HG02885 (cell line): Measurements from ENCODE around the gene ZC3H18.
"Not testable (repeated sequence)": the region's sequence is repeated elsewhere in the genome, so short reads cannot be mapped to it uniquely, and the experiment has no call there.

ENCODE experiments used
- ATAC-seq: cut with Tn5 transposase; IDR thresholded peaks from one replicate; pipeline ENCODE4 v1.9.1; 2021; ENCODE audit warnings: mild to moderate bottlenecking; ENCODE audit not compliant: unreplicated experiment, poor library complexity

The ZC3H18 gene

DNA sequence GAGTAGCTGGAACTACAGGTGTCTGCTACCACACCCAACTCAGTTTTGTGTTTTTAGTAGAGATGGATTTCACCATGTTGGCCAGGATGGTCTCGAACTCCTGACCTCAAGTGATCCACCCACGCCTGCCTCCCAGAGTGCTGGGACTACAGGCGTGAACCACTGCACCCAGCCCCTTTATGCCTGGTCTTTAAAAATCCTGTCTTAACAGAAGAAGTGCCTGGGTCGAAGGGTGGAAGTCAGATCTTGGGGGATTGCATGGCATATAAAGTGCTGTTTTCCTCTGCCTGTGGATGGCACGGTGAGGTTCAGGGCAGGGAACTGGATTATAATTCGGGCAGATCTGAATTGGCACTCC, 30.3 kb downstream of the ZC3H18 start:
- ATAC-seq = no peak

DNA sequence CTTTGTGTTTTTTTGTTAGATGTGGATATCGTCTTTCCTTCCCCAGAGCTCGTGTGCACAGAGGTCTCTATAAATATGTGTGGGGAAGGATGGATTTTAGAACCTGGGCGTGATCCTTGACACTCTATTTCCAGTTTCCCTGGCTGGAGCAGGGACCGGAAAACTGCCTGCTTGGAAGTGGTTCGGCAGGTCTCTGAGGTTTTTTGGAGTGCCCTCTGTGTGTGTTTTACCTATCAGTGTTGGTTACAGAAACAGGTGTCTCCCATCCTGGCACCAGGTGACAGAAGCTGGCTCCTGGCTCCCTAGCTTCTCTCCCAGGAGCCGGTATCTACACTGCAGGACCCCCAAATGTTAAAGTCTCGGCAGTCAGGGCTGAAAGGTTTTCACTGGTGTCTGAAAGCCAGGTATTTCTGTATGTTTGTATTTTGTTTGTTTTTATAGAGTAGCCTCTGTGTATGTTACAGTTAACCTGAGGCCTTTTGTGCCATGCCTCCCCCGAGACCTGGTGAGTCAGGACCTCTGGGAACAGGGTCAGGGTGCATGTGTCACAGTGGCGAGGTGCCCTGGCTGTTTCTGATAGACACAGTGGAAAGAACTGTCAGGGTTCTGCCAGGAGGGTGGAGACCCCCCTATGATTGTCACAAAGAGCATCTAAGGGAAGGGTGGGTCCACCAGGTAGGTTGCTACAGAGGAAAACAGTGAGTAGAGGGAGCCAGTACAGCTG, 31.3 kb downstream of the ZC3H18 start:
- no peak for ATAC-seq

DNA sequence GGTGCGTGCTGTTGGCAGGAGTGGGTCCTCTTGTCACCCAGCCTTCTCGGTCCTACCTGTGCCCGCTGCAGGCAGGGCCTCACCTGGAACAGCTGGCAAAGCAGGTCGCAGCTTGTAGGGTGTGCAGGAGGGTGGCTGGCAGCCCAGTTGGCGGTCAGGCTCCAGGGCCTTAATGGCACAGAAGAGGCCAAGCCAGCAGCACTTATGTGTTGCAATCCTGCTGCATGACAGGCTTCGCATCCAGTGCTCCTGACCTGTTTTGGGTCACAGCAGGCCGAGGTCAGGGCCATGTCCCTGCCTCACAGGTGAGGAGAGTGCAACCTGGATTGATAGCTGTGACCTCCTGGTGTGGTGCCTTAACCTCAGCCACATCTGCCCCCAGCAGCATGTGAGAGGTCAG, 31.9 kb downstream of the ZC3H18 start:
- no peak for ATAC-seq

DNA sequence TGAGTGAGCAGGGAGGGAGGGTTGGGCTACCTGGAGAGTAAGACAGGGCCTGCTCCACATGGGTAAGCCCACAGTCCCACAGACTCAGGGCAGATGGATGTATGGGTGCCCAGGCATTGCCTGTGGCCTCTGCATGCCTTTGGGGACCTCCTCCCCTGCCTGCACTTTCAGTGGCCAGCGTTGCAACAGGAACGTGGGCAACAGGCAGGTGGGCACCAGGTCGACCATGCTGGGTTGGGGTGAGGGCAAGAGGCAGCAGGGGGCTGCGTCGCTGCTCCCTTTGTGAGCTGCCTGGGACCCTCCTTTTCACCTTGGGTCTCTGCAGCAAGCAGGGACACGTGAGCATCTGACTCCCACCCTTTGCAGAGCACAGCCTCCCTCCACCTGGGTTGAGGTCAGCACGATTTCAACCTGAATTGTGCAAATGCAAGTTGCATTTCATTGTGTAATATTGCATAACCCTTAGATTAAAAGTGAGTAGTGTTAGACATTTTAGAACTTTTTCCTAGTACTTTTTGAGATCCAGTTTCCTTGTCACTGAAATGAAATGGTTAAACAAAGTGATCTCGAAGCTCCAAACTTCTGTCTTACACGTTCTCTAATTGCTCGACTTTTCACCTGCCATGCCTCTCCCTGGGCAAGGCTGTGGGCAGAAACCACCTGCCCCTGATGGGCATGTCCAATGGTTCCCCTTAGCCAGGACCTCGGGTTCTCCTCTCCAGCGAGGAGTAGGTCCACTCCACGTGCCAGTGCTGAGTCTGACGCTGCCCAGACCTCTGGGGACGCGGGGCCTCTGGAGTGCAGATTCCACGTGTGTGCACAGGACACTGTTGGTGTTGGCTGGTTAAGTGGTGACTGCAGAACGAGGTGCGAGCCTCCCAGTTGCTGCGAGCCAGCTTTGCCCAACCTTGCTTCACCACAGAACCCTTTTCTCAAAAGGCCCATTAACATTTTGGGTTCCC, 35.3 kb downstream of the ZC3H18 start:
- no peak for ATAC-seq

DNA sequence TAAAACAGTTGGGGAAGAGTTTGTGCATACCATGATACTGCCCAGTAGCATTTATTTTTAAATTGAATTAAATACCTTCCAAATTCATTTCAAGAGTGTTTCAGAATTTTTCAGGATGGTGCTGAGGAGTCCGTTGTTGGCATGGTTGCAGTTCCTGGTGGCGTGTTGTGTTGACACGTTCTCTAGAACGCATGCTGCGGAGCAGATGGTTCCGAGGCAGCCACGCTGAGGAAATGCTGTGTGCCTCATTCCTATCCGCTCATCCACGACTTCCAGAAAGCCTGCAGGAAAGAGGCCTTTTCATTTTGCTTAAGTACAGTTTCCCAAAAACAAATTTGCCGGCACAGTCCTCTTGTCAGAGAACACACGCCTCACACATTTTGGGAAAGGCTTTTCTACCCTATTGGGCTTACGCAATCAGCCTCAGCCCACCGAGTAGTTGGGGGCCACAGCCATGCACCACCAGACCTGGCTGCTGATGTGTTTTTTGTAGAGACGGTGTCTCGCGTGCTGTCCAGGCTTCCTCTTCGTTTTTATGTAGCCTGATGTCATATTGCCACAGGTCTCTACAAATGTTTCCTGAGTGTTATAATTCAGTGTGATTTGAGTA, 36.0 kb downstream of the ZC3H18 start:
- ATAC-seq = no peak

DNA sequence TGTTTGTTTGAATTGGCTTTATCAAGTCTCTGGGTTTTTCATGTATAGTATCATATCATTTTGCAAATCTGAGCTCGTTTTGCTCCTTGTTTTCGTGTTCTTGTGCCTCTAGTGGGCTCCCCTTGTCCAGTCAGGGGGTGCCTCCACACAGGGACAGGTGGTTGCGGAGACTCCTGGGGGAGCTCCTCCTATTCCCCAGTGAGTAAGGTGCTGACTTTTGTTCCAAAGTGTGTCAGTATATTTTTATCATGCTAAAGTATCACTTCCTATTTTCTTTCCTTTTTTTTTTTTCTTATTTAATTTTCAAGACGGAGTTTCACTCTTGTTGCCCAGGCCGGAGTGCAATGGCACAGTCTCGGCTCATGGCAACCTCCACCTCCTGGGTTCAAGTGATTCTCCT, 37.9 kb downstream of the ZC3H18 start:
- ATAC-seq = no peak

DNA sequence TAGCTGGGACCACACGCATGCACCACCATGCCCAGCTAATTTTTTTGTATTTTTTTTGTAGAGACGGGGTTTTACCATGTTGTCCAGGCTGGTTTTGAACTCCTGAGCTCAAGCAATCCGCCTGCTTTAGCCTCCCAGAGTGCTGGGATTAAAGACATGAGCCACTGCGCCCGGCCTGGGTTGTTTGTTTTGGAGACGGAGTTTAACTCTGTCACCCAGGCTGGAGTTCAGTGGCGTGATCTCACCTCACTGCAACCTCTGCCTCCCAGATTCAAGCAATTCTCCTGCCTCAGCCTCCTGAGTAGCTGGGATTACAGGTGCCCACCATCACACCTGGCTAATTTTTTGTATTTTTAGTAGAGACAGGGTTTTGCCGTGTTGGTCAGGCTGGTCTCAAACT, 39.2 kb downstream of the ZC3H18 start:
- ATAC-seq = not testable (repeated sequence)

DNA sequence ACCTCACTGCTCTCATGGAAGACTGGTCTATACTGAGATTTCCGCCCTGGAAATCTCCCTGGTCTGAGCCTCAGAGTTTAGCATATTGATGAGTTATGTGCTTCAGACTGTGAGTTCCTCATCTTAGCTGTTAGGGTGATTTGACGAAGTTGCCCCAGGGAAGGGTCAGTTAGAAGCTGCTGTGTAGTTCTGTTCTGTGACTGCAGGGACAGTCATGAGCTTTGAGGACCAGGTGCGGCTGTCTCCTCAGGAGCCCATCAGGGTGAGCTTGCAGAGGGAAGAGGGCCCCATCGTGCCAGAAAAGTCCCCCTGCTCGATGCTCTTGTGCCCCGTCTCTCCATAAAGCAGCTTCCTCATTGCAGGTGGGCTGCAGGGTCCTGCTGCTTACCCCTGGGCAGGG, 39.9 kb downstream of the ZC3H18 start:
- no peak for ATAC-seq

DNA sequence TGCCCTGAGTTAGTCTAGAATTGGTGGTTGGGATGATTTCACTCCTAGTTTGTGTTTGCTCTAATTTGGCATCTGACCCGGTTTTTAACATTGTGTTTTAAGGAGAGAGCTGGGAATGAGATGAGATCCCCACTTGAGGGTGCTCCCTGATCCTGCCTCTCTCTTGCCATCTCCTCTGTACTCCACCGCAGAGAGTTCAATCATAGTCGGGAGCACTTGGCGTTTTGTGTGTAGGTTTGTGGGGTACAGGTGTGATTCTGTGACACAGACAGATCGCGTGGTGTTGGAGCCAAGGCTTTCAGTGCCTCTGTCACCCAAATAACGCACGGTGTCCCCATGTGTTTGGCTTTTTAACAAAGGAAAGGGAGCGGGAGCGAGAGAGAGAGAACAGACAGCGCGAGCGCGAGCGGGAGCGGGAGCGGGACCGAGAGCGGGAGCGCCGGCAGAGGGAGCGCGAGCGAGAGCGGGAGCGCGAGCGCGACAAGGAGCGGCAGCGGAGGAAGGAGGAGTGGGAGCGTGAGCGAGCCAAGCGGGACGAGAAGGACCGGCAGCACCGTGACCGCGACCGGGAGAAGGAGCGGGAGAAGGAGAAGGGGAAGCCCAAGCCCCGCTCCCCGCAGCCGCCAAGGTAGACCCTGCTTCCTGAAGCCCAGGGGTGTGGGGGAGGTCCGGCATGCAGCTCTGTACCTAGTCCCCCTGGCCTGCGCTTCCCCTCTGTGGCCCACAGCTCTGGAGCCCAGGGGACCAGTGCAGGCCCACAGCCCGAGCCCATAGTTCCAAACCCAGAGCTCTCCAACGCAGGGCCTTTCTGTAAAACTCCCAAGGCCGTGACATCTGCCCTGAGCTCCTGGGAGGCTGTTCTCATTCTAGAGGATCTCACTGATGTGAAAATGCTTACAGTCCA, 41.0 kb downstream of the ZC3H18 start:
- ATAC-seq = no peak

DNA sequence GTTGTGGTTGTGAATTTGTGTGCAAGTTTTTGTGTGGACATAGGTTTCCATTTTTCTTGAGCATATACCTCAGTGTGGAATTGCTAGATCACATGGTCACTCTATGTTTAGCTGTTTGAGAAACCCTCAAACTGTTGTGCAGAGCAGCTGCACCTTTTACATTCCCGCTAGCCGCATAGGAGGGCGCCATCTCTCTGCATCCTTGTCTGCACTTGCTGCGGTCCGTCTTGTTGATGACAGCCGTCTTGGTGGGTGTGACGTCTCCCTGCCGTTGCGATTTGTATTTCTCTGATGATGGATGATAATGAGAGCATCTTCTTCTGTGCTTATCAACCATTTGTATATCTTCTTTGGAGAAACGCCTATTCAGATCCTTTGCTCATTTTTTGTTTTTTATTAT, 43.1 kb downstream of the ZC3H18 start:
- no peak for ATAC-seq

DNA sequence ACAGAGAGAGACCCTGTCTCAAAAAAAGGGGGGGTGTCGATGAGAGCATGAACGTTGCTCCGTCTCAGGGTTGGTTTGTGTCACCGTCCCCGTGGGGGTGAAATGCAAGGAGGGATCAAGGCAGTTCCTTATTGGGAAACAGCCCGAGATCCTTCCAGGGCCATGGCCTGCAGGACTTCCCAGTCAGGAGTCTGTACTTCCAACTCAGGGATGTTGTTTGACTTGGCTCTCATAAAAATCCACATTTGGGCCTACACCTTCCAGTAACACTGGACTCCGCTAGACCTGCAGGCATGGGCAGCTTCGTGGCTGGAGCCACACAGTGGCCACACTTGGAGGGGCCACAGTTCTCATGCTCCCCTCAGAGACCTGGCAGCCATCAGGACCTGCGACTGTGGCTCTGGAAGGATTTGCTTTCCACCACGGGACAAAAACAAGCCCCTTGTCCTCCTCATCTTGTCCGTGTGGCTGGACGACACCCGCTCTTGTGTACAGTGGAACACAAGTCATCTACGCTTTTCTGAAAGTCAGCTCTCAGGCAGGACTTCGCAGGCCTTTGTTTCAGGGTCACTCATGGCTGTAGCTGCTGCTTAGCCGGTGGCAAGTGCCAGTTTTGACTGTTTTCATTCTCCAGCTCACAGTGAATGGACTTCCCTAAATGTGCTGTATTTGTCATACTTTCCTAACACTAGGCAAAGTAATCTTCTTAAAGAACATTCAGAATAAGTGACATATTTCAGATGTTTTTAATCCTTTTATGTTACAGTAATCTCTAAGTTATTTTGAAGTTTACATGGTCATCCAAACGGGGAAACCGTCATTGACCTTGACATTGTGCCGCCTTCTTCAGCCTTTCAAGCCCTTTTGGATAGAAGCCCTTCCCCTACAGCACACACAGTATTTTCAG, 44.0 kb downstream of the ZC3H18 start:
- ATAC-seq = no peak

DNA sequence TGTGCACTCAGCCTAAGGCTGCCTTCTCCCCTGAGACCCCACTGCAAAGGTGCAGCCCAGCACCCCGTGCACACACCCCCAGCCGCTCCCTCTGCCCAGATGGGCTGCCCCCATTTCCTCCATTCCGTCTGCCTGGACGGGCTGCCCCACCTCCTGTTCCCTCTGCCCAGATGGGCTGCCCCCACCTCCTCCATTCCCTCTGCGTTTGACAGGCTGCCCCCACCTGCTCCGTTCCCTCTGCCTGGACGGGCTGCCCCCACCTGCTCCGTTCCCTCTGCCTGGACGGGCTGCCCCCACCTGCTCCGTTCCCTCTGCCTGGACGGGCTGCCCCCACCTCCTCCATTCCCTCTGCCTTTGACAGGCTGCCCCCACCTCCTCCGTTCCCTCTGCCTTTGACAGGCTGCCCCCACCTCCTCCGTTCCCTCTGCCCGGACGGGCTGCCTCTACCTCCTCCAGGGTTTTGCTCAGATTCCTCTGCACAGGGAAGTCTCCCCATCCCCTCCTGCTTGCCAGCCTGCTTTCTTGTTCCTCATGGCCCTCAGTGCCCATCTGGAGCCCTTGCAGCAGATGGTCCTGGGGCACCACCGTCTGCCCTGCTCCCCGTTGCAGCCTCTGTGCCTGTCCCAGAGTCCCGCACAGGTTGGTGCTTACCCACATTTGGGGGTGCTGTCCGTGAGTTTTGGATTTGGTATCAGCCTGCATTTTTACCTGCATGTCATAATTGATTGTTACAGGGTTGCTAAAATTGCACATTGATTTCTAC, 44.8 kb downstream of the ZC3H18 start:
- ATAC-seq = no peak

DNA sequence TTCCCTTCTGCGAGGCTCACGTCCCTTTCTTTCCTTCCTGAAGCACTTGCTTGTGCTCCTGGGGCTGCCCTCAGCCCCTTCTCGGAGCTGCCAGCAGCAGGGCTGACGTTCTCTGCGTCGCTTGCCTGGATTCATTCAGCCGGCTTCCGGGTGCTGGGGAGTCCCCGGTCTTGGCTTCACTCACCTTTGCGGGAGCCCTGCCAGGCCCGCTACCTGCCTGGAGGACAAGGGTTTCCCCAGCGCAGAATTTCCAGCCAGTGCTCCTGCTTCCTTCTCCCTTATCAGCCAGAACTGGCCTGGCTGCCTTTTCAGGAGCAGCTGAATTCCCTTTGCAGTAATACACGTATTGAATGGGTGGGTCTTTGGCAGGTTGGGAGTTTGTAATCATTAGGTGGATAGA, 46.1 kb downstream of the ZC3H18 start:
- no peak for ATAC-seq

DNA sequence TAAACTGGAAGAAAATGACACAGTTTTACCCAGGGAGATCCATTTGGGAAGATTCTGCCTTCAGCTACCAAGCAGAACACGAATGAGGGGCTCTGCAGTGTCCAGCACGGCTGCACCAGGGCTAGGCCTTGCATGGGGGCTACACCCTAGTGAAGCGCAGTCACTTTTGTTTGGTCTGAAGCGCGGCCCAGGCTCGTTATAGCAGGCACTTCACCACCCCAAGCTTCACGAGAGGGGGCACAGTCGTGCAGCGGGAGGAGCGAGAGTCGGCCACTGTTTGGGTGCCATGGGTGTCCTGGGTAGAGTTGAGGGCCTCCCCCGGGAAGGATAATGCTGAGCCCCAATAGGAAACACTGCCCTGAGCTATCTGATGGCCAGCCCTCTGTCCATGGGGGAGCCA, 46.5 kb downstream of the ZC3H18 start:
- ATAC-seq = no peak

DNA sequence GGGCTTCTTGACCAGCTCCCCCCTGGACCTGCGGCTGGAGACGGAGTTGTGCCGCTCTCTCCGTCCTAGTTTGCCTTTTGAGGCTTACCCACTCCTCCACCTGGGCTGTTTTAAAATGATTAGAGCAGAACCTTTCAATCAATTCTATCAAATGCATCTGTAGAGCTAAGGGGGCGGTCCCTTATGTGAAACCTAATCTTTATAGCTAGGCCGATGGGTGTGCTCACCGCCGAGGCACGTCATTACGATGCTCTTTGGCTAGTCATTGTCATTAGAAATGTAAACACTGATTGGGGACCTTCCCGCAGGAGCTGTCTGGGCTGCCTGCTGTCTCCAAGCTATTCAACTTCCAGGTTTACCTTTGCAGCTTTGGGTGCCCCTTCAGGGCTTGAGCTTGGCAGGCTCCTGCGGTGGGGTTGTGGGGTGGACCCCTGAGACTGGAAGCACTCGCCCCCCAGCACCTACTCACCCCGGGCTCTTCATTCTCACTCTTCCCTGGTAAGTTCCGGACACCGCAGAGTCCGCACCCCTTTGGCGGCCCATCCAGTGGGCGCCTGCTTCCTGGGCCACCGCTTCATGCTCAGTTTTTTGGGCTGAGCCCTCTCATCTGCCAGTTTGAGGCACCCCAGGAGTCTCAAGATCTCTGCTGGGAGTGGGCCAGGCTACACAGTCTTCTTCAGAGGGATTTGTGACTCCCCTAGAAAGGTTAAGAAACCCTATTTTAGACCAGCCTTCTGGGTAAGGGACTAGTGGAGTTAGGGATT, 47.2 kb downstream of the ZC3H18 start:
- no peak for ATAC-seq

DNA sequence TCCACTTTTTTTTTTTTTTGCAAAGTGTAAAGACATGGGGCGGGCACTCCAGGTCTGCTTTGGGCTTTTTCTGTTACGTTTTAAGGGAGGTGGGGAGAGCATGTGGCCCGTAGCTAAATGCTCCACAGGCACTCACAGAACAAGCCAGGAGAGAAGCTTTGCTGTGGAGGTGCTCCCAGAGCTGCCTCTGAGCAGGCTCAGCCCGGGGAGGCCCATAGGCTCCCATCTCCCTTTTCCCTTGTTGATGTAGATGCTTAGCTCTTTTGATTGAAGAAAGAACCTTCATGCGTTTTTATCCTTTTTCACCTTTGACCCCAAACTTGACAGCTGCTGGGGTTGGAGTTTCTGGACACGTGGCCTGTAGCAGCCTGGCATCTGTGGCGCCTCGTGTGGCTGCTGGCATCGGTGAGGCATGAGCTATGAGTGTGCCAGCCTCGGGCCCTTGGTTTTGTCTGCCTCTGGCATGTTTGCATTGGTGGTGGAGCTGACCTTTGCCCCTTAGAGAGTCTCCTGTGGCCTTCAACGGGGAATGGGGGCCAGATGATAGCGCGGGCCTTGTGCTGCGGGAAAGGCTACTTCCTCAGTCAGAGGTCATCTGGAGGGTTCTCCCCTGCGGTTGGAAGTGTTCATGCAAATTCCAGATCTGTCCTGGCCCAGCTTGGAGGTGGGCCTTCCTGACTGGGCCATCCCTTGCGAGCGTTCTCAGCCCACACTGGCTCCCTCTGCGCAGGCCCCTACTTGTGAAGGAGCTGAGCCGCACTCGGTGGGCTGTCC, 48.2 kb downstream of the ZC3H18 start:
- ATAC-seq = no peak
